ENCODE data around the gene ABCB1. TPM values are rescaled to one million over a fixed set of nuclear protein-coding genes. Genes with fewer than 3 reads are reported as not detected.

Gene ABCB1
- total RNA-seq, 1 donor from 2014 or later: not detected

- Mint-ChIP-seq H3K27ac (ENCODE audit: unreplicated experiment) (no peak overlapping the region), H3K27me3 (ENCODE audit: low read depth) (peaks cover 10% of the 10 kb centered on the region), H3K36me3 (ENCODE audit: low read depth) (no peaks in the 10 kb centered on the region), H3K9me3 (ENCODE audit: low read depth) (no peaks in the 10 kb centered on the region), H3K4me1 (ENCODE audit: low read depth) (no peaks in the 10 kb centered on the region), H3K4me3 (ENCODE audit: unreplicated experiment) (no peak overlapping the region)
- DNase-seq (ENCODE audit: low spot score): no peak
- TF ChIP-seq CTCF (IDR thresholded peaks at IDR 0.05): no peak
Measured at GRCh38 chr7:87541648-87542047, 59.0 kb downstream of the ABCB1 start.

GRCh38 chr7:87538052-87538451, 62.6 kb downstream of the ABCB1 start:
- Mint-ChIP-seq H3K27ac (ENCODE audit: unreplicated experiment) (no peak overlapping the region), H3K9me3 (ENCODE audit: low read depth) (no peaks in the 10 kb centered on the region), H3K36me3 (ENCODE audit: low read depth) (no peaks in the 10 kb centered on the region), H3K4me1 (ENCODE audit: low read depth) (no peaks in the 10 kb centered on the region), H3K4me3 (ENCODE audit: unreplicated experiment) (no peak overlapping the region), H3K27me3 (ENCODE audit: low read depth) (peaks cover 10% of the 10 kb centered on the region)
- DNase-seq (ENCODE audit: low spot score): no peak
- no peak for TF ChIP-seq CTCF (IDR thresholded peaks at IDR 0.05)

GRCh38 chr7:87534072-87534471, 66.6 kb downstream of the ABCB1 start:
- no peak for DNase-seq (ENCODE audit: low spot score)
- TF ChIP-seq CTCF (IDR thresholded peaks at IDR 0.05): no peak
- Mint-ChIP-seq H3K27me3 (ENCODE audit: low read depth) (peaks cover 9% of the 10 kb centered on the region), H3K36me3 (ENCODE audit: low read depth) (no peaks in the 10 kb centered on the region), H3K4me1 (ENCODE audit: low read depth) (no peaks in the 10 kb centered on the region), H3K27ac (ENCODE audit: unreplicated experiment) (no peak overlapping the region), H3K9me3 (ENCODE audit: low read depth) (no peaks in the 10 kb centered on the region), H3K4me3 (ENCODE audit: unreplicated experiment) (no peak overlapping the region)

GRCh38 chr7:87530126-87530525, 70.6 kb downstream of the ABCB1 start:
- no peaks in the 10 kb centered on the region for H3K9me3 Mint-ChIP-seq (ENCODE audit: low read depth)
- no peak overlapping the region for H3K27ac Mint-ChIP-seq (ENCODE audit: unreplicated experiment)

GRCh38 chr7:87528730-87529129, 72.0 kb downstream of the ABCB1 start:
- Mint-ChIP-seq H3K9me3 (ENCODE audit: low read depth) (no peaks in the 10 kb centered on the region), H3K4me1 (ENCODE audit: low read depth) (no peaks in the 10 kb centered on the region), H3K27me3 (ENCODE audit: low read depth) (peaks cover 3% of the 10 kb centered on the region), H3K4me3 (ENCODE audit: unreplicated experiment) (no peak overlapping the region), H3K27ac (ENCODE audit: unreplicated experiment) (no peak overlapping the region), H3K36me3 (ENCODE audit: low read depth) (no peaks in the 10 kb centered on the region)
- no peak for TF ChIP-seq CTCF (IDR thresholded peaks at IDR 0.05)
- DNase-seq (ENCODE audit: low spot score): no peak

More at GRCh38 chr7:87530126-87530525, 70.6 kb downstream of the ABCB1 start:
- Mint-ChIP-seq H3K27me3 (ENCODE audit: low read depth) (no peaks in the 10 kb centered on the region), H3K4me1 (ENCODE audit: low read depth) (no peaks in the 10 kb centered on the region), H3K36me3 (ENCODE audit: low read depth) (no peaks in the 10 kb centered on the region), H3K4me3 (ENCODE audit: unreplicated experiment) (no peak overlapping the region)
- DNase-seq (ENCODE audit: low spot score): no peak
- no peak for TF ChIP-seq CTCF (IDR thresholded peaks at IDR 0.05)
